Gastroesophageal sphincter (tissue), 4 donors: ENCODE measurements around the gene BICRA. TPM values are rescaled to one million over a fixed set of nuclear protein-coding genes. Genes with fewer than 3 reads are reported as not detected.
A peak's percentile ranks its signal among the peaks of the same experiment; 100 is the strongest.

Source experiments
- ATAC-seq: fragments of 150-250 bp; one replicate; pipeline ENCODE4 v1.9.1; 2016; ENCODE audit warnings: mild to moderate bottlenecking, moderate library complexity
- H3K27ac ChIP-seq, 4 donors: fragments of 200-600 bp; sonication (generic) in 3 of 4; 1 replicate in 3 of 4; 2 replicates in 1 of 4; pipeline ENCODE4 v1.5.1; 2016 to 2019
- H3K27me3 ChIP-seq: fragments of 200-600 bp; sonication (generic); one replicate; pipeline ENCODE4 v1.5.1; 2019
- H3K36me3 ChIP-seq, 2 donors: fragments of 200-600 bp; sonication (generic); one replicate each; pipeline ENCODE4 v1.5.1; 2019; ENCODE audit warnings: control low read depth in 1 of 2
- H3K4me1 ChIP-seq, 3 donors: fragments of 200-600 bp; sonication (generic); 1 replicate in 2 of 3; 2 replicates in 1 of 3; pipeline ENCODE4 v1.5.1; 2016 to 2019; ENCODE audit warnings: control low read depth in 2 of 3
- H3K4me3 ChIP-seq, 2 donors: fragments of 200-600 bp; sonication (generic); one replicate each; pipeline ENCODE4 v1.5.1; 2019; ENCODE audit warnings: mild to moderate bottlenecking in 1 of 2, moderate library complexity in 1 of 2
- H3K9me3 ChIP-seq, 3 donors: fragments of 200-600 bp; sonication (generic); one replicate each; pipeline ENCODE4 v1.5.1; 2017 to 2019; ENCODE audit warnings: control low read depth in 2 of 3
- EP300 ChIP-seq: sonication (generic); formaldehyde crosslinking; IDR thresholded peaks from one replicate; pipeline ENCODE4 v1.6.1; 2017; ENCODE audit warnings: antibody characterized with exemption, mild to moderate bottlenecking
- POLR2A ChIP-seq, 2 donors: fragments of 450-650 bp; IDR thresholded peaks; one replicate each; pipeline ENCODE4 v1.6.1; 2017; ENCODE audit warnings: antibody characterized with exemption in 2 of 2, mild to moderate bottlenecking in 2 of 2, moderate library complexity in 1 of 2
- POLR2AphosphoS5 ChIP-seq: sonication (generic); formaldehyde crosslinking; IDR thresholded peaks from one replicate; pipeline ENCODE4 v1.6.1; 2017; ENCODE audit warnings: antibody characterized with exemption
- WGBS, 2 donors: methylation state at CpG; one replicate each; pipeline ENCODE4 v1.1.5; 2018; ENCODE audit warnings: low coverage in 1 of 2; 5-methylcytosine and 5-hydroxymethylcytosine counted together
- total RNA-seq, 4 donors: library from RNA; depleted of rRNA; stranded (reverse); fragments of >200 nt; gene quantifications; one replicate each; pipeline ENCODE4 v1.1.0, GENCODE V29; 2016
- TF ChIP-seq, protein P1 (sequence below), 4 experiments: fragments of 200-600 bp in 2 of 4; fragments of 450-650 bp in 2 of 4; sonication (generic) in 1 of 4; IDR thresholded peaks; one replicate each; pipeline ENCODE4 v1.5.1; 2017 to 2019; ENCODE audit warnings: antibody characterized with exemption in 4 of 4, mild to moderate bottlenecking in 2 of 4, moderate library complexity in 2 of 4

BICRA gene
- total RNA-seq, 4 donors from 2014 or later: 6.5 to 29.1 (median 11.5) TPM

DNA sequence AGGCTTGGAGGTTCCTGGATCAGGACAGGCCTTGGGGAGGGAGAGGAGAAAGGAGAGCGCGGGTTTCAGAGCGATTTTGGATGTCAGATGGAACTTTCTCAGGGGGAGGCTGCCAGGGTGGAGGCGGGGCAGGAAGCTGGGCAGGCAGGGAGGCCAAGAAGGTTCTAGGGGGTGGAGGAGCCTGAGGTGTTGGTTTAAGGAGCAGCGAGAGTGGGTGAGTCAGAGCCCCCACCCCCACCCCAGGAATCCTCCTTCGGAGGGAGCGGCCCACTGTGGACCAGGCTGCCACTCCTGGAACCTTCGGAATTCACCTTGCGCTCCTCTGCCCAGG lies 120.5 kb downstream of the BICRA start:
- H3K4me1 ChIP-seq: peaks cover 0 to 91% (median 35%) of the 10 kb centered on the region in 3 donors
- no peaks in the 10 kb centered on the region for H3K27me3 ChIP-seq
- no peaks in the 10 kb centered on the region for H3K9me3 ChIP-seq
- ATAC-seq: peak; percentile 92
- peaks cover 0 to 78% of the 10 kb centered on the region in 2 donors for H3K36me3 ChIP-seq
- H3K27ac ChIP-seq: peak overlapping the region; percentile 82 to 92 (median 86)
- 6 to 7% methylated on average over 6 to 9 of the region's 9 CpGs for WGBS, 2 donors
- TF ChIP-seq POLR2AphosphoS5: peak; percentile 80
- TF ChIP-seq POLR2A (IDR thresholded peaks at IDR 0.05): no peak
- H3K4me3 ChIP-seq: peak overlapping the region in 1 of 2 donors; percentile 40

- H3K4me1 ChIP-seq: peaks cover 0 to 91% (median 34%) of the 10 kb centered on the region in 3 donors
- peaks cover 0 to 80% of the 10 kb centered on the region in 2 donors for H3K36me3 ChIP-seq
- H3K27ac ChIP-seq: peak overlapping the region; percentile 82 to 92 (median 86)
- H3K9me3 ChIP-seq: no peaks in the 10 kb centered on the region
- H3K27me3 ChIP-seq: no peaks in the 10 kb centered on the region
- peak overlapping the region in 1 of 2 donors; percentile 40 for H3K4me3 ChIP-seq
- TF ChIP-seq POLR2A (IDR thresholded peaks at IDR 0.05) (peak in 1 of 2 donors; percentile 10), POLR2AphosphoS5 (no peak), EP300 (no peak)
- TF ChIP-seq, protein P1, sequence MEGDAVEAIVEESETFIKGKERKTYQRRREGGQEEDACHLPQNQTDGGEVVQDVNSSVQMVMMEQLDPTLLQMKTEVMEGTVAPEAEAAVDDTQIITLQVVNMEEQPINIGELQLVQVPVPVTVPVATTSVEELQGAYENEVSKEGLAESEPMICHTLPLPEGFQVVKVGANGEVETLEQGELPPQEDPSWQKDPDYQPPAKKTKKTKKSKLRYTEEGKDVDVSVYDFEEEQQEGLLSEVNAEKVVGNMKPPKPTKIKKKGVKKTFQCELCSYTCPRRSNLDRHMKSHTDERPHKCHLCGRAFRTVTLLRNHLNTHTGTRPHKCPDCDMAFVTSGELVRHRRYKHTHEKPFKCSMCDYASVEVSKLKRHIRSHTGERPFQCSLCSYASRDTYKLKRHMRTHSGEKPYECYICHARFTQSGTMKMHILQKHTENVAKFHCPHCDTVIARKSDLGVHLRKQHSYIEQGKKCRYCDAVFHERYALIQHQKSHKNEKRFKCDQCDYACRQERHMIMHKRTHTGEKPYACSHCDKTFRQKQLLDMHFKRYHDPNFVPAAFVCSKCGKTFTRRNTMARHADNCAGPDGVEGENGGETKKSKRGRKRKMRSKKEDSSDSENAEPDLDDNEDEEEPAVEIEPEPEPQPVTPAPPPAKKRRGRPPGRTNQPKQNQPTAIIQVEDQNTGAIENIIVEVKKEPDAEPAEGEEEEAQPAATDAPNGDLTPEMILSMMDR (IDR thresholded peaks at IDR 0.05): no peak
- 41 to 42% methylated on average over 6 to 10 of the region's 30 CpGs for WGBS, 2 donors
- peak; percentile 71 for ATAC-seq
These were observed 121.0 kb downstream of the BICRA start for GRCh38 chr19:47729799-47730520.

- Histone ChIP-seq H3K9me3 (no peaks in the 10 kb centered on the region), H3K36me3 (peaks cover 0 to 83% of the 10 kb centered on the region in 2 donors), H3K27ac (peak overlapping the region; percentile 82 to 92 (median 86)), H3K27me3 (no peaks in the 10 kb centered on the region), H3K4me3 (no peak overlapping the region), H3K4me1 (peaks cover 0 to 90% (median 34%) of the 10 kb centered on the region in 3 donors)
- TF ChIP-seq, protein P1 (IDR thresholded peaks at IDR 0.05): no peak
- no peak for TF ChIP-seq EP300
- ATAC-seq: no peak
- WGBS, 2 donors: 83 to 87% methylated on average over 4 of the region's 8 CpGs
These were observed 121.6 kb downstream of the BICRA start for GRCh38 chr19:47730521-47730889.

- TF ChIP-seq, protein P1 (IDR thresholded peaks at IDR 0.05): no peak
- no peak for TF ChIP-seq EP300
- TF ChIP-seq POLR2AphosphoS5: no peak
- TF ChIP-seq POLR2A (IDR thresholded peaks at IDR 0.05): no peak
- no peak for ATAC-seq
- WGBS, 2 donors: 83 to 84% methylated on average over 8 of the region's 8 CpGs
- Histone ChIP-seq H3K27me3 (no peaks in the 10 kb centered on the region), H3K4me1 (peaks cover 0 to 85% (median 34%) of the 10 kb centered on the region in 3 donors), H3K9me3 (no peaks in the 10 kb centered on the region), H3K4me3 (no peak overlapping the region), H3K27ac (peak overlapping the region; percentile 82 to 92 (median 86)), H3K36me3 (peaks cover 0 to 83% of the 10 kb centered on the region in 2 donors)
These were observed 122.0 kb downstream of the BICRA start for GRCh38 chr19:47730910-47731309.

DNA sequence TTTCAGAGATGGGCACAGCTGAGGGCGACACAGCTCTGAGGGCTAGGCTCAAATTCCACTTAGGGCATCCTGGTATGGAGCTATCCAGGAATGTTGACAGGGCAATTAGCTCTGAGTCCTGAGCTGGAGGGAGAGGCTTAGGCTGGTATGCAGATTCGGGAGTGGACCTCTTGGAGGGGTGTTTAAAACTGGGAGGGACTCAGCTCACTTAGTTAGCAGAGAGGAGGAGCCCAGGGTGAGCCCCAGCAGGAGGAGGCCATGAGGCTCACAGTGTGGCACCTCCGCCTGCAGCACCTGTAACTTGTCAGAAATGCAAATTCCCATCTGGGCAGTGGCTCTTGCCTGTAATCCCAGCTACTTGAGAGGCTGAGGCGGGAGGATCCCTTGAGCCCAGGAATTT lies 126.2 kb downstream of the BICRA start:
- Histone ChIP-seq H3K4me3 (no peak overlapping the region), H3K9me3 (no peaks in the 10 kb centered on the region), H3K36me3 (peaks cover 0 to 99% of the 10 kb centered on the region in 2 donors), H3K27ac (peak overlapping the region in 2 of 4 donors; percentile 42 to 57), H3K27me3 (no peaks in the 10 kb centered on the region), H3K4me1 (peaks cover 0 to 43% (median 10%) of the 10 kb centered on the region in 3 donors)
- TF ChIP-seq POLR2A (IDR thresholded peaks at IDR 0.05): no peak
- no peak for TF ChIP-seq POLR2AphosphoS5
- TF ChIP-seq EP300: no peak
- TF ChIP-seq, protein P1 (IDR thresholded peaks at IDR 0.05): no peak
- peak; percentile 13 for ATAC-seq
- 50 to 55% methylated on average over 2 of the region's 4 CpGs for WGBS, 2 donors
